Activated CD8-positive, alpha-beta memory T cell treated with anti-CD3 and anti-CD28 coated beads for 36 hours (primary cell): Measurements from ENCODE around the gene GRM5. TPM values are rescaled to one million over a fixed set of nuclear protein-coding genes. Genes with fewer than 3 reads are reported as not detected.
"Not testable (repeated sequence)": the region's sequence is repeated elsewhere in the genome, so short reads cannot be mapped to it uniquely, and the experiment has no call there.

Source experiments
- CTCF ChIA-PET: fragments of 350-600 bp; sonication (Branson Sonifier 250); formaldehyde crosslinking; loops from one replicate; lab custom pipeline; 2021; ENCODE audit warnings: antibody characterized with exemption; lab: Charles Lee
- POLR2A ChIA-PET: fragments of 350-600 bp; sonication (Branson Sonifier 250); formaldehyde crosslinking; loops from one replicate; lab custom pipeline; 2021; ENCODE audit warnings: antibody characterized with exemption; lab: Charles Lee
- total RNA-seq, 2 experiments: library from RNA; stranded (reverse); gene quantifications; one replicate each; pipeline ENCODE4 v1.2.3, GENCODE V29; 2021

GRM5 gene
- total RNA-seq, 2 experiments from 2014 or later: not detected

DNA sequence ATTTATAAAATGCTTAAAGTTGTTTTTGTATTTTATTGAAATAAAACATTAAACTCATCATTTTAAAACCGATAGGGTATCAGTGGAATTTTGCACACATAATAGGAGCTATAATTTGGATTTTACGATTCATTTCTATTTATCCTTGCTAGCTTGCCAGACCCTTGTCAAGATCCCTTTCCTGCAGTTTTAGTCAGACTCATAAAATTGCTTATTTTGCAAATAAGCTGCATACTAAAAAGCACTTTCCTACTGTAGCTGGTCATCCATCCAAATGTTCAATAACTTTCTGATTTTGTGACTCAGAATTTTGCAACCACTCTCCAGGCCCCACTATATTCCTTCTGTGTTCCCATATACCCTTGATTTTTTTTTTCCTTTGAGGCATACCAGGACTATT lies 489.0 kb downstream of the GRM5 start:
- CTCF ChIA-PET: no interaction called here

GRCh38 chr11:88575916-88576315 lies 489.9 kb downstream of the GRM5 start:
- POLR2A ChIA-PET: no interaction called here
- CTCF ChIA-PET: no interaction called here

More for the DNA sequence above, 489.0 kb downstream of the GRM5 start:
- POLR2A ChIA-PET: no interaction called here

DNA sequence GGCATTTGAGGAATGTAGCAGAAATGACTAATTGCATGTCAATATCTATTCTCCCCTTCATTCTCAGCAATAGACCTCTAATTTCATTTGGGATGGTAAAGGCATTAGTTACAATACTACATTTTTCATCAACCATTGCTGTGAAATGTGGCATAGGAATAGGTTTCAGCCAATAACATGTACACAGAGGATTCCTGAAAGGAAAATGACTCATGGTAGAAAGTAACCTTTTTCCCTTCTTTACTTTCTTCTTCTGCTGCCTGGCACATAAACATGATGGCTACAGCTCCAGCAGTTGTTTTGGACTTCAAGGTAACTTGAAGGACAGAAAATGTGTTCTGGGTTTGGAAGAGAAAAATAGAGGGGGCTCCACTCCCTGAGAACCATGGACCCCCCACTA lies 496.4 kb downstream of the GRM5 start:
- ChIA-PET POLR2A (no interaction called here), CTCF (interaction anchor here (1.2 kb wide), 1 partner anchor 17 kb away, joined by 4 read pairs; no protein-coding TSS in a partner anchor)

GRCh38 chr11:88555829-88556202 lies 510.0 kb downstream of the GRM5 start:
- ChIA-PET POLR2A (no interaction called here), CTCF (no interaction called here)

- POLR2A ChIA-PET: no interaction called here
- CTCF ChIA-PET: no interaction called here
Measured at GRCh38 chr11:88555018-88555828, 510.6 kb downstream of the GRM5 start.

DNA sequence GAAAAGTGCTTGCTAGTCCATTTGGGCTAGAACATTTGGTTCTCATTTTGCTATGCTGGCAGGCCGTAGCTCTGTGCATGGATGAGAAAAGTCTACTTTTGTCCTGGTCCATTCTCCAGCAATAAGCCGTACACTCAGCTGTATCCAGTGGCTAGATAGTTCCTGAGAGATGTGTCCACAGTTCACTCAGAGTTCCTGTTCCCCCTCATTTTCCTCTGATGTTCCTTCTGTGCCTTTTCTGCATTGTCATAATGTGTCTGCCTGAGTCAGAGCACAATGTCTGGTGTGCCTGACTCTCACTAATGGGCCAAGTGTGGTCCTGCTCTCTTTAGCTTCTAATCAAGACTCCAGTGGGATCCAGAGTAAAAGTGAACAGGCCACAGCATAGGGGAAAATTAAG lies 512.6 kb downstream of the GRM5 start:
- ChIA-PET POLR2A (no interaction called here), CTCF (interaction anchor here (1.4 to 1.7 kb wide), 2 partner anchors 16 to 537 kb away, joined by 4 to 11 read pairs; no protein-coding TSS in a partner anchor)

DNA sequence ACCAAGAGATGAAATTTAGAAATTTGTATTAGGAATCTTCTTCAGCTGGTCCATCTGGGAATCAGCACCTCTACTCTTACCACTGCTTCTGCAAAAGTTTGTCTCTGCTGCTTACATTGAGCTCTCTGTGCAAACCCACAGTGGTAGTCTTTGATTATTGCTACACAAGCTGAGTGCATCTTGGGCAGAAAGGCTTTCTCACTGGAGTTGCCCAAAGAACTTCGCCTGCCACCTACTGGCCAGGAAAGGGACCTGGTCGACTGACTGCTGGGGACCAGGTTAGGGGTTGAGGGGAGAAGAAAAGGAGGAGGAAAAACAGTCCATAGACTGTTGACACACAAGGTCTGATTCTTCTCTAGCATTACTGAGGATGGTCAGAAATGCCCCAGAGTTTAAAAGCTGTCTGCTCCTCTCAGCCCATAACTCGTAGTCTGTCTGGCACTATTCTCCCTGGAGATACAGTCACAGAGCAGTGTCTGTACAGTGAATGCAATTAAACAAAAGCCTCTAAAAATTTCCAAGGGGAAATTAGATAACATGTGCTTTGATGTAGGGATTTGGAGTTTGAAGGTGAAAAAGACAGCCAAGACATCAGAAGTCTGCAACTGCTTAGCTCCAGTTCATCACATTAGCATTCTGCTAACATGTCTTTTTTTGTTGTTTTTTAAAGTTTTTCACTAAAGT lies 513.3 kb downstream of the GRM5 start:
- CTCF ChIA-PET: interaction anchor here (0.6 to 1.7 kb wide), 6 partner anchors 17 to 536 kb away, joined by 3 to 11 read pairs (median 4); no protein-coding TSS in a partner anchor
- POLR2A ChIA-PET: interaction anchor here (0.6 kb wide), 1 partner anchor 397 kb away, joined by 5 read pairs; no protein-coding TSS in a partner anchor

DNA sequence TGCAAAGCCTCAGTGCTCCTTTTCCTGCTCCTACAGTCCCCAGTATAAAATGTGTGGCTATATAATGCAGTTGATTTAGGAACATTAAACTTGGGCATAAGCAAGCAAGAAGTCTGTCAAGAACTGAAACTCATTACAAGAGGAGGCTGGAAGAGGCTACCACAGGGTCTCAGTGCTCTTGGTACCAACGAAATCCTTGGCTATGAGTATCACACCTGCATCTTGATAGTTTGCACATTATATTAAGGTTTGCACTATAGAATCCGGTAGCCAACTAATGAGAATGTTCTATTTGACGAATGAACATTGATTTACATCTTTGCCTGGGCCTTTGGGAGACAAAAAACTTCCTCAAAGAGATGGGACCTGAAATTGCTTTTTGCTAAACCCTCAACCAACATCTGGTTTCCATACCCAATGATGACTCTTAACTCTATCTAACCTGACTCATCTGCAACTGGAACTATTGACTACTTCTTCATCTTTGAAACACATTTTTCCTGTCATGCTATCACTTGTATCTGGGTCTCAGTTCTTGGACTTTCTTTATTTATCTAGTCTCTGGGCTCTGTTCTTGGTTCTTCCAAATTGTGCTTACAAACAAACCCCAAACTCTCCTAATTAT lies 521.0 kb downstream of the GRM5 start:
- ChIA-PET POLR2A (no interaction called here), CTCF (interaction anchor here (0.7 to 1.6 kb wide), 9 partner anchors 13 to 1192 kb away, joined by 3 to 4 read pairs (median 4); no protein-coding TSS in a partner anchor)

- POLR2A ChIA-PET: no interaction called here
- CTCF ChIA-PET: interaction anchor here (0.6 to 1.6 kb wide), 12 partner anchors 13 to 1191 kb away, joined by 3 to 4 read pairs (median 3); no protein-coding TSS in a partner anchor
Measured at GRCh38 chr11:88543902-88544655, 521.7 kb downstream of the GRM5 start.

DNA sequence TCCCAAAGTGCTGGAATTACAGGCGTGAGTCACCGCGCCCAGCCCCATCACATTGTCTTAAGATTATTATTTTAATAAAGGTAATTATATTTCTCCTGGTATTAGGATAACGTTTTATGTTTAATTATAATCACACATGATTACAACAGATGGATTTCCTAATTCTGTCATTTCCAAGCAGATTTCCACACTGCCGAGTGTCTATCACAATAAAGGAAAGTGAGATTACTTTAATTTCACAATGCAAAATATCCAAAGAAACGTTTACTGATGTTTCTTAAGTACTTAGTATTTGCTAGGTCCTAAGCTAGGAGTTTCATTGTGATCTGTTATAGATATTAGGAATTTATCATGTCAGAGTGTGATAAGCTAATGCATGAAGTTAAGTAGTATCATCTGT lies 524.8 kb downstream of the GRM5 start:
- ChIA-PET POLR2A (no interaction called here), CTCF (interaction anchor here (2.2 kb wide), 1 partner anchor 525 kb away, joined by 9 read pairs; no protein-coding TSS in a partner anchor)

GRCh38 chr11:88538098-88538497 lies 527.7 kb downstream of the GRM5 start:
- POLR2A ChIA-PET: interaction anchor here (0.7 kb wide), 1 partner anchor 61 kb away, joined by 4 read pairs; no protein-coding TSS in a partner anchor
- CTCF ChIA-PET: interaction anchor here (2.3 kb wide), 1 partner anchor 522 kb away, joined by 6 read pairs; no protein-coding TSS in a partner anchor

DNA sequence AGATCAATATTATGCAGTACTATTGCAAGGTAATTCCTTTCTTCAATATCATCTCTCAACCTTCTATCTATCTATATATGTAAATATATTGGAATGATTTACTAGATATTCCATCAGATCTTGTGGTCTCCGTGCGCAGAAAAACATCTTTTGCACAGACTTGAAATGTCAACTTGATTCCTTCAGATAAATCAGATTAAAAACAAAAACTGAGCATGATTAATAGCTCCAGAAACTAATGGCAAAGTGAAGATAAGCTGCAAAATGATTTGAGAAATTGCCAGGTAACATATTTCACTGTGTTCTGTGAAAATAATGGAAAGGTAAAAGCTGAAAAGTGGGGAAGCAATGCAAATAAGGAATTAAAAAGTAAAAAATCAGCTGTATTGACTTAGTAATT lies 528.2 kb downstream of the GRM5 start:
- CTCF ChIA-PET: interaction anchor here (2.3 kb wide), 1 partner anchor 522 kb away, joined by 6 read pairs; no protein-coding TSS in a partner anchor
- POLR2A ChIA-PET: interaction anchor here (0.7 kb wide), 1 partner anchor 61 kb away, joined by 4 read pairs; no protein-coding TSS in a partner anchor

GRCh38 chr11:88536616-88537265 lies 529.0 kb downstream of the GRM5 start:
- ChIA-PET CTCF (interaction anchor here (1.1 to 2.3 kb wide), 2 partner anchors 211 to 521 kb away, joined by 4 to 6 read pairs; no protein-coding TSS in a partner anchor), POLR2A (no interaction called here)

DNA sequence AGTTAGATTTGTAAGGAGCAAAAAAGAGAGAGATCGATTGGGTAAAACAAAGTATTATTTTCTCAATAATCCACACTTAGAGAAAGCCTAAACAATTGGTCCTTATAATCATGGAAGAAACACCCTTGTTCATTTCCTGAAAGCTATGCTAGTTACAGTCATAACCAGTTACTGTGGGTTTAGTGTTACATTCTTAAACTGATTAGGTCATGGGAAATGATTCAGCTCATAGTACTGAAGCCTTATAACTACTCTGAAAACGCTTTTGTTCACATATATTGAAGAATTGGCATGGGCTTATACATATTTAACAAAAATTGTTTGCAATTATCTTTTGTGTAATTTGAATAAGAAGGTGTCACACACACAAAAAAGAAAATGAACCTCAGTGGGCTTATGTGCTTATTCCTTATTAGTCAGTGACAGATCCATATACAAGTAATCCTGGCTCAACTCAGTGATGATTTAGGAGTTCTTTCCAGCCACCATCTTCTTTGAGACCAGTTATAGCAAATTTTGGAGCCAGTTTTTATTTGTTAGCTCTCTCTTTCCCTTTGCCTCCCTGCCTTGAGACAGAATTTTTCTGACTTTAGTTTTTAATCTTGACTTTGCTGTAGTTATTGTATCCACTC lies 529.8 kb downstream of the GRM5 start:
- ChIA-PET POLR2A (no interaction called here), CTCF (interaction anchor here (1.1 to 2.3 kb wide), 2 partner anchors 210 to 520 kb away, joined by 4 to 6 read pairs; no protein-coding TSS in a partner anchor)

- ChIA-PET CTCF (no interaction called here), POLR2A (no interaction called here)
Measured at GRCh38 chr11:88535266-88535665, 530.5 kb downstream of the GRM5 start.

DNA sequence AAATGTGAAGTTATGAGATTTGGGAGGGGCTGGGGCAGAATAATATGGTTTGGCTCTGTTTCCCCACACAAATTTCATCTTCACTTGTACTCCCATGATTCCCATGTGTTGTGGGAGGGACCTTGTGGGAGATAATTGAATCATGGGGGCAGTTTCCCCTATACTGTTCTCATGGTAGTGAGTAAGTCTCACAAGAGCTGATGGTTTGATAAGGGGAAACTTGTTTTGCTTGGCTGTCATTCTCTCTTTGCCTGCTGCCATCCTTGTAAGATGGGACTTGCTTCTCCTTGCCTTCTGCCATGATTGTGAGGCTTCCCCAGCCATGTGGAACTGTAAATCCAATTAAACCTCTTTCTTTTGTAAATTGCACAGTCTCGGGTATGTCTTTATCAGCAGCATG lies 531.1 kb downstream of the GRM5 start:
- CTCF ChIA-PET, POLR2A ChIA-PET: not testable (repeated sequence)

DNA sequence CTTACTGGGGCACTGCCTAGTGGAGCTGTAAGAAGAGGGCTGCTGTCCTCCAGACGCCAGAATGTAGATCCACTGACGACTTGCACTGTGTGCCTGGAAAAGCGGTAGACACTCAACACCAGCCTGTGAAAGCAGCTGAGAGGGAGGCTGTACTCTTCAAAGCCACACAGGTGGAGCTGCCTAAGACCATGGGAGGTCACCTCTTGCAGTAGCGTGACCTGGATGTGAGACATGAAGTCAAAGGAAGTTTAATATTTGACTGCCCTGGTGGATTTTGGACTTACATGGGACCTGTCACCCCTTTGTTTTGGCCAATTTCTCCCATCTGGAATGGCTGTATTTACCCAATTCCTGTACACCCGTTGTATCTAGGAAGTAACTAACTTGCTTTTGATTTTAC lies 531.6 kb downstream of the GRM5 start:
- POLR2A ChIA-PET: no interaction called here
- CTCF ChIA-PET: no interaction called here

GRCh38 chr11:88533001-88533400 lies 532.8 kb downstream of the GRM5 start:
- ChIA-PET POLR2A (no interaction called here), CTCF (no interaction called here)
